Panc1 (cell line): Measurements from ENCODE around the gene B3GALT5.

Experiments
- POLR2AphosphoS5 ChIP-seq: IDR thresholded peaks from 2 replicates; pipeline ENCODE4 v1.6.1; 2012; ENCODE audit warnings: mild to moderate bottlenecking, low read depth, low read length, moderate library complexity
- TF ChIP-seq, protein P1 (sequence below): fragments of 450-650 bp; IDR thresholded peaks from 2 replicates; pipeline ENCODE4 v1.5.1; 2017; ENCODE audit warnings: mild to moderate bottlenecking

DNA sequence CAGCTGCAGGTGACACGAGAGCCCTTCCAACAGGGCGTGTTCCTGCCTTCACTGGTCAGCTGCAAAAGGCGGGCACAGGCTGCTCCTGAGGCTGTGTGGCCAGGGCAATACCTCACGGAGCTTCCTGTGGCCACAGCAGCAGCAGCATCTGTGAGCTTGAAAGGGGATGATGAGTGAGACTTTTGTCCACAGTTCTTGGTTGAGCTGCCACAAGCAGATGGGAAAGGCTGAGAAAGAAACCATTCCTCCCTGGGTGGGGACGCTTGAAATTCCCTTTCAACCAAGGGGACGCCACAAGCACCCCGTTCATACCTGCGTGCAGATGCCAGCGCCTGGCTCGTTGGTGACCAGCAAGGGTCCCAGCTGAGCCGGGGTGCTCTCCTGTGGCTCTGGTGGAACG, 37.6 kb downstream of the B3GALT5 start:
- TF ChIP-seq, protein P1, sequence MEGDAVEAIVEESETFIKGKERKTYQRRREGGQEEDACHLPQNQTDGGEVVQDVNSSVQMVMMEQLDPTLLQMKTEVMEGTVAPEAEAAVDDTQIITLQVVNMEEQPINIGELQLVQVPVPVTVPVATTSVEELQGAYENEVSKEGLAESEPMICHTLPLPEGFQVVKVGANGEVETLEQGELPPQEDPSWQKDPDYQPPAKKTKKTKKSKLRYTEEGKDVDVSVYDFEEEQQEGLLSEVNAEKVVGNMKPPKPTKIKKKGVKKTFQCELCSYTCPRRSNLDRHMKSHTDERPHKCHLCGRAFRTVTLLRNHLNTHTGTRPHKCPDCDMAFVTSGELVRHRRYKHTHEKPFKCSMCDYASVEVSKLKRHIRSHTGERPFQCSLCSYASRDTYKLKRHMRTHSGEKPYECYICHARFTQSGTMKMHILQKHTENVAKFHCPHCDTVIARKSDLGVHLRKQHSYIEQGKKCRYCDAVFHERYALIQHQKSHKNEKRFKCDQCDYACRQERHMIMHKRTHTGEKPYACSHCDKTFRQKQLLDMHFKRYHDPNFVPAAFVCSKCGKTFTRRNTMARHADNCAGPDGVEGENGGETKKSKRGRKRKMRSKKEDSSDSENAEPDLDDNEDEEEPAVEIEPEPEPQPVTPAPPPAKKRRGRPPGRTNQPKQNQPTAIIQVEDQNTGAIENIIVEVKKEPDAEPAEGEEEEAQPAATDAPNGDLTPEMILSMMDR: no peak
- TF ChIP-seq POLR2AphosphoS5: no peak
